ENCODE data around the gene SLC24A3. TPM values are rescaled to one million over a fixed set of nuclear protein-coding genes. Genes with fewer than 3 reads are reported as not detected.

SLC24A3 gene
- total RNA-seq, 3 donors from 2014 or later, result 4.3 to 34.9 (median 5.7) TPM

DNA sequence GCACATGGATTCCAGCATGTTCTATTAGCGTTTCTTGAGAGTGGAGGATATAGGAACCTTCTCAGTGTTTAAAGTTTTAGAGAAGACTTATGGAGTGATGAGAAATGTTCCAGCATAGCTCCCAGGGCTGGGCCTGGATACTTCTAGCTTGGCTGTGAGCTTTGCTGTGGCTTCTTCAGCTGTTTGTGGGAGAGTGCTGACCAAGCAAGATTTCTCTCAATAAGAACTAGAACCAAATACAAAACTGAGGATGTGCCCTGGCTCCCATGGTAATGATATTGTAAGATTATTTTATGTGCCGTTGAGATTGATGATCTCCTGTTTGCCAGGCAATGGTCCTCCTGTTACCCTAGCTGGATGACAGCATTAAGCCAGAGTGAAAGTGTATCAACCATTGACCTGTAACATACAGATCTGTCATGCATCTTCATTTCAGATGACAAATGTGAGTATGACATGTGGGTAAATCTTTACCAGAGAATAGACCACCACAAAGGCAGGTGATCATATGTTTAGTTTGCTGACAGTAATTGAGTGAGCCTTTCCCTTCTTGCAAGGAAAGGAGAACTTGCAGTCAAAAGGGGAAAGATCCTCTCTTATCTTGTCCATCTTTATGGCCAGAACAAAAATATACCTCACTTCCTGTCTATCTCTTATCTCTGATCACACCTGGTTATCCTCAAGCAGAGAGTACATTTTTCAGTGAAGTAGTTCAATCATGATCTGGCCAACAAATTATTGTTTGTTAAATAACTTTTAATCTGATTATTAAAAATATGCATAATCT lies 180.1 kb downstream of the SLC24A3 start:
- H3K4me1 ChIP-seq (ENCODE audit: low read depth), result no peaks in the 10 kb centered on the region
- DNase-seq, result no peak

DNA sequence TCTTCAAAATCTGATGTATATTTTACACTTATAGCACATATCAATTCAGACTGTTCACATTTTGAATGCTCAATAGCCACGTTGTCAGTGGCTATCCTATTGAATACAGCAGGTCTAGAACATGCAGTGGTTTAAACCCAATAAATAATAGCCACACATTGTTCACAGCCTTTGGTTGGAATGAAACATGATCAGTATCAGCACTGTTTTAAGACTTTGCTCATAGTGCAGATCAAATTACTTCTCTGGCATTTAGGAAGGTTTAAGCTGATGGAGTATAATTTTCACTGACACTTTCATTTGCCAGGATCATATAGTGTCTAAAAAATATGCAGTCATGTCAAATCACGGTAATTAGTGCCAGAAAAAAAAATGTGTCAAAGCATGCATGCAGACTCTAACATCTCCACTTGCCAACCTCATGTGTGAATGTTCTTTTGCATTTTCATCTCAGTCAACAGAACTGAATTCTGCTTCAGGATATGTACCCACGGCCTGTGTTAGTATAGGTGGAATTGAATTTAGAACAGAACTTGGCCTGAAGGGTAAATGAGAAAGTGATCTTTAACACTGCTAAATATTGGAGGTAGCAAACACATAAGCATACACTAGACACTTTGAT lies 184.1 kb downstream of the SLC24A3 start:
- Histone ChIP-seq H3K36me3 (ENCODE audit: low read depth) (no peaks in the 10 kb centered on the region), H3K9me3 (peaks cover 5% of the 10 kb centered on the region), H3K4me1 (ENCODE audit: low read depth) (no peaks in the 10 kb centered on the region), H3K4me3 (no peak overlapping the region)
- ATAC-seq, result no peak
- no peak for TF ChIP-seq CTCF (IDR thresholded peaks at IDR 0.05)
- intact Hi-C loops (cut with DNase I, micrococcal nuclease), result no loop called here
- no peak for DNase-seq

More for the DNA sequence above, 180.1 kb downstream of the SLC24A3 start:
- no peak for TF ChIP-seq CTCF (IDR thresholded peaks at IDR 0.05)
- intact Hi-C loops (cut with DNase I, micrococcal nuclease), result no loop called here
- no peak overlapping the region for H3K4me3 ChIP-seq
- no peaks in the 10 kb centered on the region for H3K9me3 ChIP-seq
- no peak for ATAC-seq
- no peaks in the 10 kb centered on the region for H3K36me3 ChIP-seq (ENCODE audit: low read depth)

GRCh38 chr20:19397226-19397625 lies 184.8 kb downstream of the SLC24A3 start:
- no peak overlapping the region for H3K4me3 ChIP-seq
- ATAC-seq (no peak), DNase-seq (no peak)
- no peak for TF ChIP-seq CTCF (IDR thresholded peaks at IDR 0.05)
- H3K9me3 ChIP-seq, result peaks cover 5% of the 10 kb centered on the region
- no peaks in the 10 kb centered on the region for H3K4me1 ChIP-seq (ENCODE audit: low read depth)
- no peaks in the 10 kb centered on the region for H3K36me3 ChIP-seq (ENCODE audit: low read depth)
- intact Hi-C loops (cut with DNase I, micrococcal nuclease), result no loop called here

GRCh38 chr20:19397666-19398065 lies 185.2 kb downstream of the SLC24A3 start:
- no peak for ATAC-seq
- no peak for TF ChIP-seq CTCF (IDR thresholded peaks at IDR 0.05)
- intact Hi-C loops (cut with DNase I, micrococcal nuclease), result no loop called here

GRCh38 chr20:19401096-19401495 lies 188.7 kb downstream of the SLC24A3 start:
- no peaks in the 10 kb centered on the region for H3K4me1 ChIP-seq (ENCODE audit: low read depth)
- no peaks in the 10 kb centered on the region for H3K36me3 ChIP-seq (ENCODE audit: low read depth)
- intact Hi-C loops (cut with DNase I, micrococcal nuclease), result no loop called here
- ATAC-seq (no peak), DNase-seq (no peak)
- no peak overlapping the region for H3K4me3 ChIP-seq
- TF ChIP-seq CTCF (IDR thresholded peaks at IDR 0.05), result no peak
- peaks cover 5% of the 10 kb centered on the region for H3K9me3 ChIP-seq

More at GRCh38 chr20:19397666-19398065, 185.2 kb downstream of the SLC24A3 start:
- H3K9me3 ChIP-seq, result peaks cover 5% of the 10 kb centered on the region
- no peaks in the 10 kb centered on the region for H3K36me3 ChIP-seq (ENCODE audit: low read depth)
- no peak overlapping the region for H3K4me3 ChIP-seq
- DNase-seq, result no peak
- H3K4me1 ChIP-seq (ENCODE audit: low read depth), result no peaks in the 10 kb centered on the region
